ENCODE measurements around the gene CNTNAP2. TPM values are rescaled to one million over a fixed set of nuclear protein-coding genes. Genes with fewer than 3 reads are reported as not detected.

Gene CNTNAP2
- total and polyA plus RNA-seq, 2 of the 13 experiments (the other 11 are each of a cell fraction or from before 2014, with no cell fraction given) = 0.40 to 0.42 TPM

DNA sequence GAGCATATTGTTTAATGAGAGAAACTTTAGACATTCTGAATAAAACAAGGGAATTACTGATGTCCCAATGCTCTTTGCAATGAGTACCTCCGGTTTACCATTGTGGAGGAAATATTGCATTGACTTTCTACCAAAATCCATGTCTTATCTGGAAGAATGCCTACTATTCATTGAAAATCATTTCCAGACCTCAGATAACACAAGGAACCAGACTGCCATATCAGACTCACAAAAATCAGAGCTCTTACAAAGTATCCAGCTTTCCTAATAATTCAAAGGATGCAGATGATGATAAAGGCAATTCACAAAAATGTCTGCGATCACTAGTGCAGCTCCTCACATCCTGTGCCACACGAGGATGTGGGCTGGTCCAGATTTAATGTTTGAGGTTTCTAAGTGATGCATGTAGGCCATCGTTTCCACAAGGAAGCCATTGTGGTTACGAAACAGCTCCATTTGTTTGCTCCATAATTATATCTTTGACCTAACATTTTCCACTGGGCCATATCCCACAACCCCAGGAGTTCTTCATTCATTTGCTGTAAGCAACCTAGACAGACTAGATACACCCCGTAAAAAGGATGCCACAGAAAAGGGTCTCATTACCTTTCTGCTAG is 1642.8 kb downstream of the CNTNAP2 start (continued):
- TF ChIP-seq, protein P1, sequence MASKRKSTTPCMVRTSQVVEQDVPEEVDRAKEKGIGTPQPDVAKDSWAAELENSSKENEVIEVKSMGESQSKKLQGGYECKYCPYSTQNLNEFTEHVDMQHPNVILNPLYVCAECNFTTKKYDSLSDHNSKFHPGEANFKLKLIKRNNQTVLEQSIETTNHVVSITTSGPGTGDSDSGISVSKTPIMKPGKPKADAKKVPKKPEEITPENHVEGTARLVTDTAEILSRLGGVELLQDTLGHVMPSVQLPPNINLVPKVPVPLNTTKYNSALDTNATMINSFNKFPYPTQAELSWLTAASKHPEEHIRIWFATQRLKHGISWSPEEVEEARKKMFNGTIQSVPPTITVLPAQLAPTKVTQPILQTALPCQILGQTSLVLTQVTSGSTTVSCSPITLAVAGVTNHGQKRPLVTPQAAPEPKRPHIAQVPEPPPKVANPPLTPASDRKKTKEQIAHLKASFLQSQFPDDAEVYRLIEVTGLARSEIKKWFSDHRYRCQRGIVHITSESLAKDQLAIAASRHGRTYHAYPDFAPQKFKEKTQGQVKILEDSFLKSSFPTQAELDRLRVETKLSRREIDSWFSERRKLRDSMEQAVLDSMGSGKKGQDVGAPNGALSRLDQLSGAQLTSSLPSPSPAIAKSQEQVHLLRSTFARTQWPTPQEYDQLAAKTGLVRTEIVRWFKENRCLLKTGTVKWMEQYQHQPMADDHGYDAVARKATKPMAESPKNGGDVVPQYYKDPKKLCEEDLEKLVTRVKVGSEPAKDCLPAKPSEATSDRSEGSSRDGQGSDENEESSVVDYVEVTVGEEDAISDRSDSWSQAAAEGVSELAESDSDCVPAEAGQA (IDR thresholded peaks at IDR 0.05; ENCODE audit: low read depth) = no peak
- TF ChIP-seq, protein P1 (CRISPR knock-in tag; IDR thresholded peaks at IDR 0.05; ENCODE audit: borderline replicate concordance) = no peak
- TF ChIP-seq RFX3 (CRISPR knock-in tag; IDR thresholded peaks at IDR 0.05) = no peak
- TF ChIP-seq, protein P2, sequence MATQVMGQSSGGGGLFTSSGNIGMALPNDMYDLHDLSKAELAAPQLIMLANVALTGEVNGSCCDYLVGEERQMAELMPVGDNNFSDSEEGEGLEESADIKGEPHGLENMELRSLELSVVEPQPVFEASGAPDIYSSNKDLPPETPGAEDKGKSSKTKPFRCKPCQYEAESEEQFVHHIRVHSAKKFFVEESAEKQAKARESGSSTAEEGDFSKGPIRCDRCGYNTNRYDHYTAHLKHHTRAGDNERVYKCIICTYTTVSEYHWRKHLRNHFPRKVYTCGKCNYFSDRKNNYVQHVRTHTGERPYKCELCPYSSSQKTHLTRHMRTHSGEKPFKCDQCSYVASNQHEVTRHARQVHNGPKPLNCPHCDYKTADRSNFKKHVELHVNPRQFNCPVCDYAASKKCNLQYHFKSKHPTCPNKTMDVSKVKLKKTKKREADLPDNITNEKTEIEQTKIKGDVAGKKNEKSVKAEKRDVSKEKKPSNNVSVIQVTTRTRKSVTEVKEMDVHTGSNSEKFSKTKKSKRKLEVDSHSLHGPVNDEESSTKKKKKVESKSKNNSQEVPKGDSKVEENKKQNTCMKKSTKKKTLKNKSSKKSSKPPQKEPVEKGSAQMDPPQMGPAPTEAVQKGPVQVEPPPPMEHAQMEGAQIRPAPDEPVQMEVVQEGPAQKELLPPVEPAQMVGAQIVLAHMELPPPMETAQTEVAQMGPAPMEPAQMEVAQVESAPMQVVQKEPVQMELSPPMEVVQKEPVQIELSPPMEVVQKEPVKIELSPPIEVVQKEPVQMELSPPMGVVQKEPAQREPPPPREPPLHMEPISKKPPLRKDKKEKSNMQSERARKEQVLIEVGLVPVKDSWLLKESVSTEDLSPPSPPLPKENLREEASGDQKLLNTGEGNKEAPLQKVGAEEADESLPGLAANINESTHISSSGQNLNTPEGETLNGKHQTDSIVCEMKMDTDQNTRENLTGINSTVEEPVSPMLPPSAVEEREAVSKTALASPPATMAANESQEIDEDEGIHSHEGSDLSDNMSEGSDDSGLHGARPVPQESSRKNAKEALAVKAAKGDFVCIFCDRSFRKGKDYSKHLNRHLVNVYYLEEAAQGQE (IDR thresholded peaks at IDR 0.05; ENCODE audit: borderline replicate concordance in 1 of 2, low read depth in 1 of 2, low read length in 2 of 2) = no peak
